AG09309 (cell line): ENCODE data around the gene UPB1.

Source experiments
- DNase-seq: peaks from one replicate; pipeline ENCODE4 v3.0.0-alpha.2; 2010; ENCODE audit warnings: low read depth
- H3K4me3 ChIP-seq: 2 replicates; pipeline ENCODE4 v1.5.1; 2011; ENCODE audit warnings: mild to moderate bottlenecking, low read depth, low read length, moderate library complexity; ENCODE audit not compliant: control insufficient read depth
- TF ChIP-seq, protein P1 (sequence below): IDR thresholded peaks from 2 replicates; pipeline ENCODE4 v1.5.1; 2011; ENCODE audit warnings: mild to moderate bottlenecking, low read depth, low read length, inconsistent platforms; ENCODE audit not compliant: insufficient read depth, control insufficient read depth; ENCODE audit errors: missing control alignments

The UPB1 gene

DNA sequence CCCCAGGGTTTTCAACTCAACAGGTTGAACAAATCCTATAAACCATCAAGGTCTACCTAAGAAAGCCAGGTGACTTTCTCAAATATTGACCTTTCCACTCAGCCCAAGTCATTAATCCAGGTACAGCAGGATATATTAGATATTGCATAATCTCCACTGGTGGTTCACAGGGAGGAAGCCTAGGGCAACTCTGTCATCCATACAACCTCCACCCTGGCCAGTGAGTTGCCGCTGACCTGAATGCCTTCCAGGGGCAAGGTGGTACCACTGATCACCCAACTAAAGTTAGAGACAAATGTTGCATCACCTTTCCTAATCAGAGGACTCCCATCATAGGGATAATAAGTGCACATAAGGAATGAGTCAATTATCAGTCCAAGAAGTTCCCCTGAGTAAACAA, 36.9 kb downstream of the UPB1 start:
- no peak for DNase-seq
- TF ChIP-seq, protein P1, sequence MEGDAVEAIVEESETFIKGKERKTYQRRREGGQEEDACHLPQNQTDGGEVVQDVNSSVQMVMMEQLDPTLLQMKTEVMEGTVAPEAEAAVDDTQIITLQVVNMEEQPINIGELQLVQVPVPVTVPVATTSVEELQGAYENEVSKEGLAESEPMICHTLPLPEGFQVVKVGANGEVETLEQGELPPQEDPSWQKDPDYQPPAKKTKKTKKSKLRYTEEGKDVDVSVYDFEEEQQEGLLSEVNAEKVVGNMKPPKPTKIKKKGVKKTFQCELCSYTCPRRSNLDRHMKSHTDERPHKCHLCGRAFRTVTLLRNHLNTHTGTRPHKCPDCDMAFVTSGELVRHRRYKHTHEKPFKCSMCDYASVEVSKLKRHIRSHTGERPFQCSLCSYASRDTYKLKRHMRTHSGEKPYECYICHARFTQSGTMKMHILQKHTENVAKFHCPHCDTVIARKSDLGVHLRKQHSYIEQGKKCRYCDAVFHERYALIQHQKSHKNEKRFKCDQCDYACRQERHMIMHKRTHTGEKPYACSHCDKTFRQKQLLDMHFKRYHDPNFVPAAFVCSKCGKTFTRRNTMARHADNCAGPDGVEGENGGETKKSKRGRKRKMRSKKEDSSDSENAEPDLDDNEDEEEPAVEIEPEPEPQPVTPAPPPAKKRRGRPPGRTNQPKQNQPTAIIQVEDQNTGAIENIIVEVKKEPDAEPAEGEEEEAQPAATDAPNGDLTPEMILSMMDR: no peak
- no peak overlapping the region for H3K4me3 ChIP-seq

DNA sequence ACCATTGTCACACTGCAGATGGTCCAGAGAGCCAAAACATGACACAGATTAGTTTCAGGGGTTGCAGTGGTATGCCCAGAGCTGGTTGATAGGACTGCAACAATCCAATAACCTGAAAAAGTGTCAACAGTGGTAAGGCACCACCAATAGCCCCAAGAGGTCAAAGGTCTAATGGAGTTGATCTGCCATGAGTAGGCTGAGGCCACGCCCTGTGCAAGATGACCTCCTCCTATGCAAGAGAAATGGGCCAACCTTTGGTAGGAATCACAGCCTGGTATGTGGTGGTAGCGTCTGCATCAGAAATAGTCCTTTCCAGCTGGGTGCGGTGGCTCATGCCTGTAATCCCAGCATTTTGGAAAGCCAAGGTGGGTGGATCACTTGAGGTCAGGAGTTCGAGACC, 40.2 kb downstream of the UPB1 start:
- no peak overlapping the region for H3K4me3 ChIP-seq
- DNase-seq: no peak
- TF ChIP-seq, protein P1: no peak

DNA sequence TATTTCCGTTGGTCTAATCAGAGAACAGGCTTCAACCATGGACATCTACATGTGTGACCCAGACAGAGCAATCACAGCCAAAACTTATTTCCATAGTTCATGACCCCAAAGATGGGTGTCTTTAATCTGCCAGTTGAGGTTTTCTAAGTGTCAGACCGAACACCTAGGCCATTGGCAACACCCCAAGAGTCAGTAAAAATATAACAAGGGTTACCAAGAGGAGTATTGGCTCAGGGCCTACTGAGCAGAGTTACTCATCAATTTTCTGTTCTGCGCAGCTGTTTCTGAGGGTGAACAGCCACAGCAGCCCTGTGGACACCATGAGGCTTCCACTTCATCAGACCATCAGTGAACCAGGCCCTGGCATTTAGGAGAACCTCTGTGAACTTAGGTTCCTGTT, 41.0 kb downstream of the UPB1 start:
- no peak for DNase-seq
- H3K4me3 ChIP-seq: no peak overlapping the region
- TF ChIP-seq, protein P1: no peak

DNA sequence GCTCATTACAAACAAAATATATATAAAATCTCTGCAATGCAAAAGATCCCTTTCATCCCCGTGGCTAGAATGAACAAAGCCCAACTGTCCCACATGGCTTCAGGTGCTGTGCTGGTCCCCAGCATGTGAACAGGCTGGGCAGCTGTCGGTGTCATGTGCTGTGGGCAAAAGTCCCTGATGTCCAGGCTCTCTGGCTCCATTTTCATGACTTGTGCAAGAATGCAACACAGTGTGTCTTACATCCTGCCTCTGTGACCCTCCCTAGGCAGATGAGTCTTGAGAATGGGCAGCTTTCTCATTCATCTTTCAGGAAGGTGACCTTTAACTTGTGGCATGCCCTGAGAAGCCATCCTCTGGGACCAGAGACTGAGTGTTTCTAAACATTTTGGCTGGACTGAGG, 45.3 kb downstream of the UPB1 start:
- H3K4me3 ChIP-seq: no peak overlapping the region
- no peak for DNase-seq
- TF ChIP-seq, protein P1: no peak

DNA sequence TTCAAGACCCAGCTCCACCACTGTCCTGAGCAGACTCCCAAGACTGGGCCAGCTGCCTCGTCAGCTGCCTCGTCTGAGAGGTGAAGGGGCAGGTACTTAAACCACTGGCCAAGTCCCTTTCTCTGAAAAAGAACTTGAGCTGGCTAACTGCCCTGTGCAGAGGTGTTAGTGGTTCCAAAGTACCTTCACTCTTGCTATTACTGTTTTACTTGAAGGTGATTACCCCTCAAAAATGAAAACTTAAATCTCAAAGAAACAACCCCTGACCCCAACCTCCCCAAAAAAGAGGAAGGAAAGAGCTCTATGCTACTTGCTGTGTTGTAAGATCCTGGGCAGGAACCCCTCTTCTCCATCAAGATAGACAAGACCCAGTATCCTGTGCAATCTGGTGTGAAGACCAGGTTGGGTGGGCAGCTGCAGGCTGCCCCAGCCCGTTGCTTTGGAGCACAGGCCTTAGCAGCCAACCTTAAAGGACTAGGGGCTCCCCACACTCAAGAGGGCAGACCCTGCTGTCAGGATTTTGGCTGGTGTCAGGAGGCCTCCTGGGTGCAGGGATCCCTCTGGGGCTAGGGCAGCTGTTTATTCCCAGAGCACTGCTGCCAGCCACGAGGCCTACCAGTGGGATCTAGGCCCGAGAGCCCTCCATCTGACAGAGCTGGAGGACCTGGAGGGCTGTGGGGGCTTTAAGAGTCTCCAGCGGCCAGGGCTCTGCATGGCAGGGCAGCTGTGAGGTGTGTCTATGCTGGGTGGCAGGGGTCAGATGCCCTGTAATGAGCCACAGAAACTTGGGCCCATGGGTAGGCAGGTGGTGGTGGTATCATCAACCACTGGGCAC, 46.8 kb downstream of the UPB1 start:
- DNase-seq: no peak
- H3K4me3 ChIP-seq: no peak overlapping the region
- TF ChIP-seq, protein P1: no peak

DNA sequence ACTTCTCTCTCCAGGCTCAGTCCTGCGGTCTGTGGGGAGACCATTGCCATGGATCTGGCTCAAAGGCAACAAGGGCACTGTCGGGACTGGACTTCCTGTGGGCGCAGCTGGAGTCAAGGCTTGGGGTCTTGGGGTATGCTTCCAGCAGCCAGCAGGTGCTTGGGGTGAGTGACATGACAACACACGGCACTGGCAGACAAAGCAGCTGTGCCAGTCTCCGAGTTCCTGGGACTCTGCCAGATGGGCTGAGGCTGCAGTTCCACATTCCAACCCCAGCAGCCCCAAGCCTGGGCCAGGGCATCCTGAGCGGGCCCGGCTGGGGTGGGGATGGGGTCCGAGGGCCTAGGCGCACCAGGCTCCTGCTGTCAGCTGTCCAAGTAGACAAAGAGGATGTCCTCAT, 47.5 kb downstream of the UPB1 start:
- TF ChIP-seq, protein P1: no peak
- no peak overlapping the region for H3K4me3 ChIP-seq
- no peak for DNase-seq

DNA sequence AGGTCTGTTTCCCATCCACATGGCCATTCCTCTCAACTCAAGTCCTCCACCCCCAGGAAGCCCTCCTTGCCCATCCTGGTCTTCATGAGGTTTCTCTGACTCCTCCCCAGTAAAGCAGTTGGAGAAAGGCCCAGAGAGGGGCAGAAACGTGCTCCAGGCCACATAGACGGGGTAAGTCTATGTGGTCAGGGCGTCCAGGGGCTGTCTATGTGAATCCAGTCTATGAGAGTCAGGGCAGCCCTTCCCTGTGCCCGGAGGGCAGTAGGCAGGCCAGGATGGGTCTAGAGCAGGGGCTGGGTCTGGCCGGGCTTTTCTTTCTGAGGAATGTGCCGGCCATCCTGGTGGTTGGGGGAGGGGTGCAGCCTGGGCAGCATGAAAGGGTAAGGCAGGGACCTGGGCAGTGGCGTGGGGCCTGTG, 48.1 kb downstream of the UPB1 start:
- DNase-seq: no peak
- no peak overlapping the region for H3K4me3 ChIP-seq
- TF ChIP-seq, protein P1: no peak
